ENCODE results near the gene PTPRJ. TPM values are rescaled to one million over a fixed set of nuclear protein-coding genes. Genes with fewer than 3 reads are reported as not detected.

The PTPRJ gene
- total and polyA plus RNA-seq, 2 experiments from 2014 or later: 4.5 to 9.5 TPM

GRCh38 chr11:47986742-47987141 lies 6.4 kb downstream of the PTPRJ start:
- peaks cover 25% of the 10 kb centered on the region for H3K4me1 ChIP-seq (ENCODE audit: insufficient read depth)
- in situ Hi-C loops (cut with MboI): loop anchor here (10.0 kb wide), 1 partner anchor 128 kb away; no protein-coding TSS in a partner anchor
- no peaks in the 10 kb centered on the region for H4K20me1 ChIP-seq (ENCODE audit: insufficient read depth)
- no peak overlapping the region for H3K4me2 ChIP-seq (ENCODE audit: unreplicated experiment)
- H3K27ac ChIP-seq: no peak overlapping the region
- H3K4me3 ChIP-seq: no peak overlapping the region
- no peak for DNase-seq
- no peaks in the 10 kb centered on the region for H3K9me2 ChIP-seq (ENCODE audit: insufficient read depth)
- no peaks in the 10 kb centered on the region for H3K36me3 ChIP-seq (ENCODE audit: low read depth)
- H3K9me3 ChIP-seq (ENCODE audit: low read depth): no peaks in the 10 kb centered on the region
- no peaks in the 10 kb centered on the region for H3K27me3 ChIP-seq (replicated peaks; ENCODE audit: insufficient read depth)
- no peak for TF ChIP-seq EZH2 (IDR thresholded peaks at IDR 0.05; ENCODE audit: insufficient read depth, poor library complexity, severe bottlenecking)
- no peak for TF ChIP-seq EZH2phosphoT487 (IDR thresholded peaks at IDR 0.05; ENCODE audit: insufficient read depth, low read depth)
- no peak overlapping the region for H2AFZ ChIP-seq
- peaks cover 100% of the 10 kb centered on the region for H3K79me2 ChIP-seq (ENCODE audit: insufficient read depth)
- 88 to 100% methylated on average over 1 of the region's 1 CpG for WGBS, 2 experiments (ENCODE audit: low coverage in 1 of 2, low lambda C conversion rate in 2 of 2, missing lambda C conversion rate in 2 of 2)
- H3F3A ChIP-seq (ENCODE audit: insufficient read depth): peaks cover 7% of the 10 kb centered on the region; the same call in 1 of the 2 replicates
- no peak overlapping the region for H3K9ac ChIP-seq

DNA sequence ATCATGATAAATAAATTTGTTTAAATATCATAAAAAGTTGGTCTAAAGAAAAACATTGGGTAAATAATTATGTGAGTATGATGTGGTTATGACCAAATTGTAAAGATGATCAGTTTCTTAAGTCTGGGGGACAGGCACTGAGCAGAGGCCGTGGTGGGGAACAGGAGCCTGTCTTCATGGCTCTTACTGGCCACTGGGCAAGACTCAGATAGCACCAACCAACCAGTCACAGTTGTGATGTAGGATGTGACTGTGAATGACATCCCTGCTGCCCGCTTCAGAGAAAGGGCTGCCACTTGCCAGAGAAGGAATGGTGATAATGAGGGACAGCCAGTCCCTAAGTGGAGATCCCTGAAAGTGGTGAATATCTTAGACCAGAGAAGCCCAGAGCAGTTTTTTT lies 7.0 kb downstream of the PTPRJ start:
- Histone ChIP-seq H3K9me2 (ENCODE audit: insufficient read depth) (no peaks in the 10 kb centered on the region), H3K9me3 (ENCODE audit: low read depth) (no peaks in the 10 kb centered on the region), H3K4me1 (ENCODE audit: insufficient read depth) (peaks cover 19% of the 10 kb centered on the region), H3F3A (ENCODE audit: insufficient read depth) (peaks cover 9% of the 10 kb centered on the region; the same call in 1 of the 2 replicates), H3K9ac (no peak overlapping the region), H3K4me2 (ENCODE audit: unreplicated experiment) (no peak overlapping the region), H3K27me3 (replicated peaks; ENCODE audit: insufficient read depth) (no peaks in the 10 kb centered on the region), H3K79me2 (ENCODE audit: insufficient read depth) (peaks cover 100% of the 10 kb centered on the region), H3K36me3 (ENCODE audit: low read depth) (no peaks in the 10 kb centered on the region), H3K4me3 (no peak overlapping the region), H2AFZ (no peak overlapping the region), H3K27ac (no peak overlapping the region), H4K20me1 (ENCODE audit: insufficient read depth) (no peaks in the 10 kb centered on the region)
- TF ChIP-seq EZH2phosphoT487 (IDR thresholded peaks at IDR 0.05; ENCODE audit: insufficient read depth, low read depth) (no peak), EZH2 (IDR thresholded peaks at IDR 0.05; ENCODE audit: insufficient read depth, poor library complexity, severe bottlenecking) (no peak)
- in situ Hi-C loops (cut with MboI): loop anchor here (10.0 kb wide), 1 partner anchor 127 kb away; no protein-coding TSS in a partner anchor
- 100% methylated on average over 2 of the region's 2 CpGs for WGBS, 2 experiments (ENCODE audit: low coverage in 1 of 2, low lambda C conversion rate in 2 of 2, missing lambda C conversion rate in 2 of 2)
- DNase-seq: no peak

DNA sequence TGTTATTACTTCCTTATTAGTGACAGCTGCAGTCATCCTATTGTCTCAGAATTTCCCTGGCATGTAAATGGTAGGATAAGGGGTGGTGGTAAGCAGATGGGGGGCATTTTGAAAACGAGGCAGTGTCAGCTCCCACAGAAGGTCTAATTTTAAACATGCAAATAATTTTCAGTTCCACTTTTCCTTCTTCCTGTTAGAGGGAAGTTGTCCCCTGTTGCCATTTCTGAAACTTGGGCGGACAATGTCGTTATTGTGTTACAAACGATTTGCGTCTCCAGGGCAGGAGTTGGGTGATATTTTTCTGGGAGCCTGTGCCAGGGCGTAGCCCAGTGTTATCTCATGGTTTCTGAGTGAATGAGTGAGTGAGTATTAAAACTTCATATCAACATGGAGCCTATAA lies 7.4 kb downstream of the PTPRJ start:
- in situ Hi-C loops (cut with MboI): loop anchor here (10.0 kb wide), 1 partner anchor 127 kb away; no protein-coding TSS in a partner anchor
- no peak for TF ChIP-seq EZH2 (IDR thresholded peaks at IDR 0.05; ENCODE audit: insufficient read depth, poor library complexity, severe bottlenecking)
- no peak for TF ChIP-seq EZH2phosphoT487 (IDR thresholded peaks at IDR 0.05; ENCODE audit: insufficient read depth, low read depth)
- 77 to 78% methylated on average over 6 of the region's 6 CpGs for WGBS, 2 experiments (ENCODE audit: low coverage in 1 of 2, low lambda C conversion rate in 2 of 2, missing lambda C conversion rate in 2 of 2)
- Histone ChIP-seq H3K4me3 (no peak overlapping the region), H3K9ac (no peak overlapping the region), H2AFZ (no peak overlapping the region), H3K9me3 (ENCODE audit: low read depth) (no peaks in the 10 kb centered on the region), H3K4me1 (ENCODE audit: insufficient read depth) (peaks cover 16% of the 10 kb centered on the region), H3K27me3 (replicated peaks; ENCODE audit: insufficient read depth) (no peaks in the 10 kb centered on the region), H3K9me2 (ENCODE audit: insufficient read depth) (no peaks in the 10 kb centered on the region), H3K27ac (no peak overlapping the region), H4K20me1 (ENCODE audit: insufficient read depth) (no peaks in the 10 kb centered on the region), H3K36me3 (ENCODE audit: low read depth) (no peaks in the 10 kb centered on the region), H3K4me2 (ENCODE audit: unreplicated experiment) (no peak overlapping the region), H3F3A (ENCODE audit: insufficient read depth) (peaks cover 14% of the 10 kb centered on the region; the same call in 1 of the 2 replicates), H3K79me2 (ENCODE audit: insufficient read depth) (peaks cover 100% of the 10 kb centered on the region)
- no peak for DNase-seq

- Histone ChIP-seq H3K27me3 (replicated peaks; ENCODE audit: insufficient read depth) (no peaks in the 10 kb centered on the region), H3K27ac (no peak overlapping the region), H2AFZ (no peak overlapping the region), H3K9me2 (ENCODE audit: insufficient read depth) (no peaks in the 10 kb centered on the region), H3K9me3 (ENCODE audit: low read depth) (no peaks in the 10 kb centered on the region), H3K9ac (no peak overlapping the region), H3K4me2 (ENCODE audit: unreplicated experiment) (no peak overlapping the region), H3K79me2 (ENCODE audit: insufficient read depth) (peaks cover 100% of the 10 kb centered on the region), H3K4me3 (no peak overlapping the region), H3F3A (ENCODE audit: insufficient read depth) (0 out of 2 replicates have a peak, but pooled peaks cover 10% of the 10 kb centered on the region), H3K4me1 (ENCODE audit: insufficient read depth) (no peaks in the 10 kb centered on the region), H4K20me1 (ENCODE audit: insufficient read depth) (no peaks in the 10 kb centered on the region), H3K36me3 (ENCODE audit: low read depth) (no peaks in the 10 kb centered on the region)
- DNase-seq: no peak
- 81 to 84% methylated on average over 2 of the region's 2 CpGs for WGBS, 2 experiments (ENCODE audit: low coverage in 1 of 2, low lambda C conversion rate in 2 of 2, missing lambda C conversion rate in 2 of 2)
- in situ Hi-C loops (cut with MboI): loop anchor here (10.0 kb wide), 1 partner anchor 125 kb away; no protein-coding TSS in a partner anchor
- TF ChIP-seq EZH2phosphoT487 (IDR thresholded peaks at IDR 0.05; ENCODE audit: insufficient read depth, low read depth) (no peak), EZH2 (IDR thresholded peaks at IDR 0.05; ENCODE audit: insufficient read depth, poor library complexity, severe bottlenecking) (no peak)
Measured at GRCh38 chr11:47989779-47990178, 9.4 kb downstream of the PTPRJ start.
